Effector CD8-positive, alpha-beta T cell (primary cell): ENCODE results near the gene TRIM52.

Experiments used
- DNase-seq: peaks from one replicate; lab custom pipeline; 2025; lab: John Stamatoyannopoulos, UW

TRIM52 gene

DNA sequence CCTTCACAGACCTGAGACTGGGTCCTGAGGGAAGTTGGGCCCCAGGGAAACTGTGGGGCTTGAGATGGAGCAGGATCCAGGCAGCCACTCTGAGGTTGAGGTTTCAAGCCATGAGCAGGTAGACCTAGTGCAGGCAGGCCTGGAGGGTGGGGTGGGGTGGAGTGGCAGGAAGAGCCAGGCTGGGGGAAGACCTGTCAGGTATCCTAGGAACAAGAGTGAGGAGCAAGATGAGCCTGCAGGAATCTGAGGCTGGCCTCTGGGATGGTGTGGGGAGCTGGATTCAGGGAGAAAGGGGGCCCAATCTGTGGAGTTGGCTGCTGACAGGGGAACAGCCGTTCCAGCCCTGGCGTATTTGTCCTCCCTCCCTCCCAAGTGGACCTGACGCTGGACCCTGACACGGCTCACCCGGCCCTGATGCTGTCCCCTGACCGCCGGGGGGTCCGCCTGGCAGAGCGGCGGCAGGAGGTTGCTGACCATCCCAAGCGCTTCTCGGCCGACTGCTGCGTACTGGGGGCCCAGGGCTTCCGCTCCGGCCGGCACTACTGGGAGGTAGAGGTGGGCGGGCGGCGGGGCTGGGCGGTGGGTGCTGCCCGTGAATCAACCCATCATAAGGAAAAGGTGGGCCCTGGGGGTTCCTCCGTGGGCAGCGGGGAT lies 27.0 kb downstream of the TRIM52 start:
- no peak for DNase-seq

DNA sequence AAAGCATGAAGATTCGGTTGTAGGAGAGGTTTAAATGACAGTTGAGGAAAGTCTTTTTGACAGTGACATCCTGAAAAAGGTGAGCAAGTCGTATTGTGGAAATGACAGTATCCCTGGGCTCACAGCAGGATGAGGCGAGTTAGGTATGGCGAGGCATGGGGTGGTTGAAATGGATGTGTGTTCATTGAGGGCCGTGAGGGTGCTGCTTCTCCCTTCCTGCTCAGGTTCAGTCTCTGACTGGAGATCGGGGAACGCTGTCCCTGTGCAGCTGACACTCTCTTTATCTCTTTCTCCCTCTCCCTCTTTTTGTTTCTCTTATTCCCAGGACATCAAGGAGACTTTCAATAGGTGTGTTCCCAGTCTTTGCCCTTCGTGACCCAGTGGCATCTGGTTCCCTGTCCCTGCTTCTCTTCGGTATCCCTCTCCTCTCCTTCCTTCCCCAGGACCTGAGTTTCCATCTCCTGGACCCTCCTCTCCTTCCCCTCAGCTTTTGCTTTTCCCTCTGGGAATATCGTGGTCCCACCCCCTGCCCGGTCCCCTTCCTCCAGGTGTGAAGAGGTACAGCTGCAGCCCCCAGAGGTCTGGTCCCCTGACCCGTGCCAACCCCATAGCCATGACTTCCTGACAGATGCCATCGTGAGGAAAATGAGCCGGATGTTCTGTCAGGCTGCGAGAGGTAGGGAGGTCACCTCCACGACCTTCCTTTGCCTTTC lies 27.7 kb downstream of the TRIM52 start:
- DNase-seq = no peak

DNA sequence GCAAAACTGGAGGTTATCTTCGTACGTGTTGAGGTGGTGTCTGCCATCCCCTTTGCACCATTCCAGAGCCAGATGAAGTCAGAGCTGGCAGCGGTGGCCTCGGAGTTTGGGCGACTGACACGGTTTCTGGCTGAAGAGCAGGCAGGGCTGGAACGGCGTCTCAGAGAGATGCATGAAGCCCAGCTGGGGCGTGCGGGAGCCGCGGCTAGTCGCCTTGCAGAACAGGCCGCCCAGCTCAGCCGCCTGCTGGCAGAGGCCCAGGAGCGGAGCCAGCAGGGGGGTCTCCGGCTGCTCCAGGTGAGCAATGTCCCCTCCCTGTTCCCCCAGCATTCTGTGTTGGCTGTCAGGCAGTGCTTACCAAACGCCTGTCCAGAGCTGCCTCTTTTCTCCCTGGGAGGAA lies 28.4 kb downstream of the TRIM52 start:
- DNase-seq = no peak

DNA sequence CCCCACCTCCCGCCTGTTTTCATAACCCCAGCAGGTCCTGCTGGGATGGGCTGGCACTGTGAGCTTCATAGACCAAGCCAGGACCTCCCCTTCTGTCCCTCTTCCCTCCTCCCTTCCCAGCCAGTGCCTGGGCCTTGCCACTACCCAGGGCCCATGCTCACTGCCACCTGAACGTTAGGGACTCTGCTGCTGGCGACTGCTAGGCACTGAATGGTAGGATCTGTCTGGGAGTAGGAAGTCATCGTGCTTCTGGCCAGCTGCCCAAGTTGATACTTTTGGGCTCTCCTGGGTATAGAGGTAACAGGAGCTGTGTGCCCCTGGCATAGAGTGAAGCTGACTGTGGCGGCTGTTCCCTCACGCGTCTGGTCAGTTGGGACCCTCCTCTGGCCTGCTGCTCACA lies 29.5 kb downstream of the TRIM52 start:
- no peak for DNase-seq

GRCh38 chr5:181230551-181230950 lies 30.4 kb downstream of the TRIM52 start:
- DNase-seq = no peak

DNA sequence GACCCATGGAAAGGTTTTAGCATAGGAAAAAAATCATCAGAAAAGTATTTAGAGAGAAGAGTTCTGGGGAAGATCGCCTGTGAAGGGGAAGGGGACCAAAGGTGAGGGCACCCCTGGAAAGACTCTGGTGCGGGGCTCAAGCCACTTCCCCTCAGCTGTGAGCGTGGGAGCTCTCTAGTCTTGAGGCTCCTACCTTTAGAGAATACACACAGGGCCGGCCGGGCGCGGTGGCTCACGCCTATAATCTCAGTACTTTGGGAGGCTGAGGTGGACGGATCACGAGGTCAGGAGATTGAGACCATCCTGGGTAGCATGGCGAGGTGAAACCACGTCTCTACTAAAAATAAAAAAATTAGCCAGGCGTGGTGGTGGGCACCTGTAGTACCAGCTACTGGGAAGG lies 30.9 kb downstream of the TRIM52 start:
- no peak for DNase-seq

GRCh38 chr5:181224390-181225229 lies 36.3 kb downstream of the TRIM52 start:
- no peak for DNase-seq

DNA sequence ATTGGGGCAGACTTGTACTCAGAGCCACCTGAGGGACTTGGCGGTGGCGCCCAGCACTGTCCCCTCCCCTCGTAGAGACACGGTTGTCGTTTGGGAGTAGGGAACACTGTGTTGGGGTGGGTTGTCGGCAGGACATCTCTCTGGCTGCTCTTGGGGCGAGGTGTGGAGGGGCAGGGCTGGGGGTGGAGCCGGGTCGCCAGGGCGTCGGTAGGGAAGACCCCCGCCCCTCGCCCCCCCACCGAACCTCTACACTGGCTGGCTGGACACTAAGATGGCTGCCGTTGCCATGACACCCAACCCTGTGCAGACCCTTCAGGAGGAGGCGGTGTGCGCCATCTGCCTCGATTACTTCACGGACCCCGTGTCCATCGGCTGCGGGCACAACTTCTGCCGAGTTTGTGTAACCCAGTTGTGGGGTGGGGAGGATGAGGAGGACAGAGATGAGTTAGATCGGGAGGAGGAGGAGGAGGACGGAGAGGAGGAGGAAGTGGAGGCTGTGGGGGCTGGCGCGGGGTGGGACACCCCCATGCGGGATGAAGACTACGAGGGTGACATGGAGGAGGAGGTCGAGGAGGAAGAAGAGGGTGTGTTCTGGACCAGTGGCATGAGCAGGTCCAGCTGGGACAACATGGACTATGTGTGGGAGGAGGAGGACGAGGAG lies 37.1 kb downstream of the TRIM52 start:
- no peak for DNase-seq

DNA sequence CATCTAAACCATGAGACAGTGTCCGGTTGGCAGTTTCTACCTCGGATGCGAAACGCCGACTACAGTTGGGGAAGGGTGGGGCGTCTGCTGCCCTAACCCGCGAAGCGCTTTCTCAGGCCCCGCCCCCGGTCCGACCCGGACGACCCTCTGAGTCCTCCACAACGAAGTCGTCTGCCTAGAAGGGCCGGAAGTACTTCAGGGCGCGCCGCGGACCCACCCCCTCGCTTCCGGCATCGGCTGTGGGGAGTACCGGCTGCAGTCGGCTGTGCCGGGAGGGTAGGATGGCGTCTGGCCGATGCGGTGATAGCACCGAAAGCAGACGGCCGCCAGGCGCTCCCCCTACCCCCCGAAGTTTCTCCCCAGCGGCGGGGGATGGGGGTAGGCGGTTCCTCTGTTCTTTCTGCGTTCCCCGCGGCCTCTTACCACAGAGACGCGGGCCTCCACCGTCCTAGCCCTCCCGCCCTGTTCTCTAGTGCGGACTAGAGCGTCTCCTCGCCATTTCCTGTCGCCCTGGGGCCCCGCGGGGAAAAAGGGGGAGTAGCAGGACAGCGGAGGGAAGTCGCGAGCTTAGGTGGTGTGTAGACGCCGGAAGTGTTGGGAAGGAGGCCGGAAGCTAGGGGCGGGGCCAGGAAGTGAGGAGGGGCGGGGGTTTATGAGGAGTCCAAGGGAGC lies 37.8 kb downstream of the TRIM52 start, which contains the start of gene TRIM41:
Gene TRIM41, plus strand, starts transcription at position 224 of the 671 bp plus-strand sequence. CDS start 719 bp downstream, outside the sequence.
- no peak for DNase-seq

GRCh38 chr5:181222630-181223057 lies 38.3 kb downstream of the TRIM52 start:
- DNase-seq = no peak

DNA sequence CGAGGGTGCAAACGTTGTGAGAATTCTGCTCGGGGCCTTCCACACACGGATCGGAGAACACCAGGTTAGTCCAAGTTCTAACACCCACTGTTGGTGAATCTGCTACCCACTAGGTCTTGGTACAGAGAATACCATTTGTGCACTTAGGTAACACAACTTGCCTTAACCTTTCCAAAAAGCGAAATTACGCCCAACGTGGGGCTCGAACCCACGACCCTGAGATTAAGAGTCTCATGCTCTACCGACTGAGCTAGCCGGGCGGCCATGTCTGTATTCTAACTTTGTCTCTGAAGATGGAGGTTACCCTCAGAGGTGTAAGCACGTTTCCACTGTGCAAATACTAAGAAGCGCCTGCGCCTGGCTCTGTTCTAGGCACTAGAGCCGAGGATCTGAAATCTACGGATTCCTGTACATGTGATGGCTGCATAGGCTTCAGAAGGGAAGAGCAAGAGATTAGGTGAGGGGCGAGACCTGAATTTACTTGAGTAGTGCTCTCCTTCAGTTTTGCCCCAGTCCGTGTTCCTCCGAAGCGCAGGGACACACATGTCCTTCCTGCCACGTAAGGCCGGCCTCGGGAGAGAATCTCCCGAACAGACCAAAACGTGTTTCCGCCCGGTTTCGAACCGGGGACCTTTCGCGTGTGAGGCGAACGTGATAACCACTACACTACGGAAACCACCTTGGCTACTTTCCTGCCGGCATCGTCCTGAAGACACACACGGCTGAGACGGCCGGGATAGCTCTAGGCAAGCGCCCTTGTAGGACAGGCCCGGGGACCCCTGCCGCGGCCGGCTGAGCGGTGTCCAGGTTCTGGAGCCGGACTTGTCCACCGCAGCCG lies 38.9 kb downstream of the TRIM52 start:
- DNase-seq = no peak

DNA sequence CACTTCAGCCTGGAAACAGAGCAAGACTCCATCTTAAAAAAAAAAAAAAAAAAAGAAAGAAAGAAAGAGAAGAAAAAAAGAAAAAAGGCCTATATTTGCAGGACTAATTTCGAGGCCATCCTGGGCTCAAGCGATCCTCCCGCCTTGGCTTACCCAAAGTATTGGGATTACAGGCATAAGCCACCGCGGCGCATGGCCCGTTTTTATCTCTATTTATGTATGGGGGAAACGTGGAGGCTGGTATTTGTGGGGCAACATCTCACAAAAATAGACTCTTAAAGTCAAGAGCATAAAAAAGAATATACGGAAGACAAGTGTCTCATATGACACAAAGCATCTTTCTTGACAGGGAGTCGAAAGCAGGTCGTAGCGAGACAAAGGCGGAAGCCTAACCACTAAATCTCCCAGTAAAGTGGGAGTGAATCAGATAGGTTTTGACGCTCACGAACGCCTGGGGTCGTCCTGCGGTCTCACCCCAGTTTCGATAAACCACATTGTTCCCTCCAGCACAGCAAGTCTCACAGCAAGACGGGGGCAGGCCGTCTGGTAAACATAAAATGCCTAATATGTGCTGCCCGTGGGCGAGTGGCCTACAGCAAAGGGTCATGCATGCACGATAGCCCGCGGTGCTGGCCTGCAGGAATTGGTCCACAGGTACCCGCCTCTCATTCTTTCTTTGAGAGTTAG lies 39.7 kb downstream of the TRIM52 start:
- no peak for DNase-seq

DNA sequence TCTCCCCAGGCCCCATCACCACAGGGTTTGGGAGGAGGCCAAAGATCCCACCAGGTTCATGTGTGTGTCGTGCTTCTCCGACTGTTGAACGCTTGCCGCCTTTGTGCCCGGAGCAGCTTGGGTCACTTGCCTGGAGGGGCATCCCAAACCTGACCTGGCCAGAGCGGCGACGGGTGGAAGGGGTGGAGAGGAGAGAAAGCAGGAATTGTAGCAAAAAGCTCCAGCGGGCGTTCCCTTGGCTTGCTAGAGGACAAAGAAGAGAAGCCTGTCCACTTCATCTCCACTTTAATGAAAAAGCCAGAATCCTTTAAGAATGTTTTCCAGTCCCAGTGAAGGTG lies 40.8 kb downstream of the TRIM52 start:
- DNase-seq = no peak

DNA sequence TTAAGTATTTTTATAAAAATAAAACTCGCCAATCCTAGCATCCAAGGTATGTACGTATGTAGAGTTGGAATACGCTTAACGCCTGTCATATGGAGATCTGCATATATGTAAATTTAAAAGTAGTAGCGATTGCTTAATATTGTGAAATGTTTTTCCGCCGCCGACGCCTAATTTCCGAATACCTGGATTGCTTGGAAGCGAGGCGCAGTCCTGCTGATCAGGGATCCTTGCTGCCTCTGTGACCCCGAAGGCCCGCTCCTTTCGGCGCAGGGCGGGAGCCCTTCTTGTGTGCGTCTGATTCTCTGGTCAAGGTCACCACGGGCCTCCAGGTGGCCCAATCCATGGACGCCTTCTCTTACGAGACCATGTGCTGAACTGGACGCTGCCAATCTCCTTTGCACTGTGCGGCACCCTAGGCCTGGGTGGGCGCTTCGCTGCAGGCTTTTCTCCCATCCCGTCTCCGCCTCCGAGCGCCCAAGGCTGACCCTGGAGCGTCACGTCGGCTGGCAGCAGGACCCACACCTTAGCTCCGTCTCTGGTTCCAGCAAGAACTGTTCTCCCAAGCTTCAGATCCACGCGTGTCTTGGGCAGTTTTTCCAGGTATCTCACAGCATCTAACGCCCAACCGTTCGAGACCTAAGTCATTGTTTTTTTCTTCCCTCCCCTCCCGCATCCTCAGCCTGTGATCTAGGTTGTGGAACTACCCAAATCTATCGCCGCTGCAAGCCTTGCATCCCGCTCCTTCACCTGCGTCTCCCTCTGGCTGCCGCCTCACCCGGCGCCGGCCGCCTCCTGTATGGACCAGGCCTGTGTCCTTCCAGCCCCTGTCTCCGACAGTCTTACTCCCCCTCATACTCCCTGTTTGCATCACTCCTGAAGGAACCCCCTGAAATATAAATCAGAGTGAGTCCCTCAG lies 41.4 kb downstream of the TRIM52 start:
- DNase-seq = no peak

GRCh38 chr5:181218795-181219124 lies 42.2 kb downstream of the TRIM52 start:
- DNase-seq = no peak

- DNase-seq = no peak
Measured at GRCh38 chr5:181217803-181218062, 43.2 kb downstream of the TRIM52 start.

DNA sequence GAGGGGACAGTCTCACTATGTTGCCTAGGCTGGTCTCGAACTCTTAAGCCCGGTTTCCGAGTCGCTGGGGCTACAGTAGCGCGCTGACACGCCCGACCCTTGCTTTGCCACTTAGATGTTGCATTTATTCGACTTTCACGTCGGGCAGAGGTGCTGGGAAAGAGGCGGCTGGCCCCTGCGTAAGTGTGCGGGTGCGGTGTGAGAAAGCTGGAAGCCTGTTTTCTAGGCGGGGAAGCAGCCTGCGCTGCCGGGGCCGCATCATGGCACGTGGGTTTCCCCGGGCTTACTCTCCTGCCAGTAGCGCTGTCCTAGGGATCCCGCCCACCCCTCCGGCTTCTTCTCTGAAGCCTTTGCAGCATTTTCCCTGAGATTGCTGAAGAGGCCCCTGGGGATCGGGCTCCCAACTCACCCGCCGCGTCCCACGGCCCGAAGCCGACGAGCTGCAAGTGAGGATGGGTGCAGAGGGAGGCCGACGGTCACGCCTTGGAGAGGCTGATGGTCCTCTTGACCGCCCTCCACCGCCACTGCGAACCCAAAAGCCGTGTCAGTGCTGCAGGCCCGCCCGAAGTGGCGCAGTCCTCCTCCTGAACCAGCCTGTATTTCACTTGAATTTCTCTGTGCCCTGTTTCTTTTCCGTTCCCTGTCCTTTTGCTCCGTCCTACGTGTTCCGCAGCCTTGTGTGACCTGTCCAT lies 43.7 kb downstream of the TRIM52 start:
- no peak for DNase-seq

GRCh38 chr5:181215997-181216989 lies 44.6 kb downstream of the TRIM52 start:
- DNase-seq = no peak
